ENCODE data around the gene MYLK2. TPM values are rescaled to one million over a fixed set of nuclear protein-coding genes. Genes with fewer than 3 reads are reported as not detected.

MYLK2 gene
- polyA plus RNA-seq, 4 donors, result 0.27 to 0.30 (median 0.28) TPM; not detected in 1

DNA sequence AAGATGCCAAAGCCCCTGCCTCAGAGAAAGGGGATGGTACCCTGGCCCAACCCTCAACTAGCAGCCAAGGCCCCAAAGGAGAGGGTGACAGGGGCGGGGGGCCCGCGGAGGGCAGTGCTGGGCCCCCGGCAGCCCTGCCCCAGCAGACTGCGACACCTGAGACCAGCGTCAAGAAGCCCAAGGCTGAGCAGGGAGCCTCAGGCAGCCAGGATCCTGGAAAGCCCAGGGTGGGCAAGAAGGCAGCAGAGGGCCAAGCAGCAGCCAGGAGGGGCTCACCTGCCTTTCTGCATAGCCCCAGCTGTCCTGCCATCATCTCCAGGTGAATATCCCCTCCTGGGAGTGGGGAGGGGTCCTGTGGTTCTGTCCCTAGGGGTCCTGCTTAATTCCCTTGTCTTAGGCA lies 1.1 kb downstream of the MYLK2 start:
- no peak overlapping the region for H3K4me3 ChIP-seq (ENCODE audit: low read depth in 1 of 3, low read length in 3 of 3)
- no peak for FAIRE-seq
- WGBS, 3 donors, result 61 to 85% (median 80%) methylated on average over 4 to 6 of the region's 6 CpGs
- H3K27me3 ChIP-seq (ENCODE audit: control insufficient read depth in 3 of 3, insufficient read depth in 3 of 3, low read length in 3 of 3), result peaks cover 0 to 3% (median 0%) of the 10 kb centered on the region in 3 donors
- H3K9me3 ChIP-seq (ENCODE audit: control insufficient read depth in 2 of 2, insufficient read depth in 1 of 2, low read depth in 1 of 2, low read length in 1 of 2), result no peaks in the 10 kb centered on the region
- H3K27ac ChIP-seq (ENCODE audit: low read depth in 1 of 3, low read length in 2 of 3), result no peak overlapping the region
- DNase-seq, result no peak
- no peaks in the 10 kb centered on the region for H3K36me3 ChIP-seq (ENCODE audit: control insufficient read depth in 3 of 3, insufficient read depth in 2 of 3, low read depth in 1 of 3, low read length in 3 of 3)
- H3K4me1 ChIP-seq (ENCODE audit: control insufficient read depth in 3 of 3, insufficient read depth in 2 of 3, low read depth in 1 of 3, low read length in 2 of 3), result peaks cover 0 to 3% (median 0%) of the 10 kb centered on the region in 3 donors

DNA sequence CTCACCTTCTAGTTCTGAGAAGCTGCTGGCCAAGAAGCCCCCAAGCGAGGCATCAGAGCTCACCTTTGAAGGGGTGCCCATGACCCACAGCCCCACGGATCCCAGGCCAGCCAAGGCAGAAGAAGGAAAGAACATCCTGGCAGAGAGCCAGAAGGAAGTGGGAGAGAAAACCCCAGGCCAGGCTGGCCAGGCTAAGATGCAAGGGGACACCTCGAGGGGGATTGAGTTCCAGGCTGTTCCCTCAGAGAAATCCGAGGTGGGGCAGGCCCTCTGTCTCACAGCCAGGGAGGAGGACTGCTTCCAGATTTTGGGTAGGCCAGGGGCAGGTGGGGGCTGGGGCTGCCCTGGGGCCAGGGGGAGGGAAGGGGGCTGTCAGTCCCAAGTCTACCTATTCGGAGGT lies 2.3 kb downstream of the MYLK2 start:
- Histone ChIP-seq H3K9me3 (ENCODE audit: control insufficient read depth in 2 of 2, insufficient read depth in 1 of 2, low read depth in 1 of 2, low read length in 1 of 2) (no peaks in the 10 kb centered on the region), H3K4me3 (ENCODE audit: low read depth in 1 of 3, low read length in 3 of 3) (no peak overlapping the region), H3K36me3 (ENCODE audit: control insufficient read depth in 3 of 3, insufficient read depth in 2 of 3, low read depth in 1 of 3, low read length in 3 of 3) (no peaks in the 10 kb centered on the region), H3K27ac (ENCODE audit: low read depth in 1 of 3, low read length in 2 of 3) (no peak overlapping the region), H3K27me3 (ENCODE audit: control insufficient read depth in 3 of 3, insufficient read depth in 3 of 3, low read length in 3 of 3) (peaks cover 0 to 3% (median 0%) of the 10 kb centered on the region in 3 donors), H3K4me1 (ENCODE audit: control insufficient read depth in 3 of 3, insufficient read depth in 2 of 3, low read depth in 1 of 3, low read length in 2 of 3) (peaks cover 0 to 3% (median 0%) of the 10 kb centered on the region in 3 donors)
- DNase-seq (no peak), FAIRE-seq (no peak)
- 38 to 64% (median 53%) methylated on average over 5 of the region's 5 CpGs for whole genome bisulfite sequencing, 3 donors

DNA sequence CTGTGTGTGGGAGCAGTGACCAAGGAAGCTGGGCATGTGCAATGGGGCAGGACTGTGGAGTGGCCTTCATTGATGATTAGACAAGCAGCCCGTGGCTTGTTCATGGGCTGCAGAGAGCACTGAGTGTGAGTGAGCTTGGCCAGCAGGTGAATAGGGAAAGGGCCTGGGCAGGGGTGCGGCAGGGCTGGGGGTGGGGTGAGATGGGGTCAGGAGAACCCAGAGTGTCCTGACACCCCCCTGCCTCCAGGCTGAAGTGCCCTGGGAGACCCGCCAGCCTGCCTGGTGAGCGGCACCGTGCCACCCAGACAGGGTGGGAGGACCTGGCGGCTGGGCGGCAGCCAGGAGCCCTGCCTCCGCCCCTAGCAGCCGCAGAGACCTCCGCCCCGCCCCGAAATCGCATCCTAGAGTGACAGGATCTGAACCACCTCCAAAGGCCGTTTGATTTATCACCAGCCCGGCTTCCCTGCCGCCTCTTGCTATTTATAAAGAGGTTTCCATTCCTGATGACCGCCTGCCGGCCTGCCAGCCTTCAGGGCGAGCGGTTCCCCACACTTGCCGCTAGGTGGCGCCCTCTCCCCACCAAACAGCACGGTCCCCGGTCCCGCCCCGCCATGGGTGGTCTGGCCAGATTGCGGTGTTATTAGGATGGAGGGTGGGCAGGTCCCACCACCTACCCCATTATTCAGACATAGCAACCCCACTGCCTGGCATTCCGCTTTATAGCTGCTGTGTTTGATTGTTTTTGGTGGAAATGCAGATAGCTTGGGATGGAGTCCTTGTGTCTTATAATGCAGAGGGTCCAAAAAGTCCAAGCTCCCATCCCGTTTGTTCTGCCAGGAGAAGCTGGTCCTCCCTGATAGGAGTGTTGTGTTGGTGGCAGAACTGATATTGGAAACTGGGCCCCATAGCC lies 3.5 kb downstream of the MYLK2 start:
- DNase-seq, result peak; percentile 50 to 73
- Histone ChIP-seq H3K9me3 (ENCODE audit: control insufficient read depth in 2 of 2, insufficient read depth in 1 of 2, low read depth in 1 of 2, low read length in 1 of 2) (no peaks in the 10 kb centered on the region), H3K27me3 (ENCODE audit: control insufficient read depth in 3 of 3, insufficient read depth in 3 of 3, low read length in 3 of 3) (peaks cover 0 to 3% (median 0%) of the 10 kb centered on the region in 3 donors), H3K4me1 (ENCODE audit: control insufficient read depth in 3 of 3, insufficient read depth in 2 of 3, low read depth in 1 of 3, low read length in 2 of 3) (peaks cover 0 to 3% (median 0%) of the 10 kb centered on the region in 3 donors), H3K27ac (ENCODE audit: low read depth in 1 of 3, low read length in 2 of 3) (no peak overlapping the region), H3K36me3 (ENCODE audit: control insufficient read depth in 3 of 3, insufficient read depth in 2 of 3, low read depth in 1 of 3, low read length in 3 of 3) (no peaks in the 10 kb centered on the region), H3K4me3 (ENCODE audit: low read depth in 1 of 3, low read length in 3 of 3) (no peak overlapping the region)
- 2 to 6% (median 5%) methylated on average over 24 to 29 of the region's 29 CpGs for WGBS, 3 donors
- FAIRE-seq, result no peak

DNA sequence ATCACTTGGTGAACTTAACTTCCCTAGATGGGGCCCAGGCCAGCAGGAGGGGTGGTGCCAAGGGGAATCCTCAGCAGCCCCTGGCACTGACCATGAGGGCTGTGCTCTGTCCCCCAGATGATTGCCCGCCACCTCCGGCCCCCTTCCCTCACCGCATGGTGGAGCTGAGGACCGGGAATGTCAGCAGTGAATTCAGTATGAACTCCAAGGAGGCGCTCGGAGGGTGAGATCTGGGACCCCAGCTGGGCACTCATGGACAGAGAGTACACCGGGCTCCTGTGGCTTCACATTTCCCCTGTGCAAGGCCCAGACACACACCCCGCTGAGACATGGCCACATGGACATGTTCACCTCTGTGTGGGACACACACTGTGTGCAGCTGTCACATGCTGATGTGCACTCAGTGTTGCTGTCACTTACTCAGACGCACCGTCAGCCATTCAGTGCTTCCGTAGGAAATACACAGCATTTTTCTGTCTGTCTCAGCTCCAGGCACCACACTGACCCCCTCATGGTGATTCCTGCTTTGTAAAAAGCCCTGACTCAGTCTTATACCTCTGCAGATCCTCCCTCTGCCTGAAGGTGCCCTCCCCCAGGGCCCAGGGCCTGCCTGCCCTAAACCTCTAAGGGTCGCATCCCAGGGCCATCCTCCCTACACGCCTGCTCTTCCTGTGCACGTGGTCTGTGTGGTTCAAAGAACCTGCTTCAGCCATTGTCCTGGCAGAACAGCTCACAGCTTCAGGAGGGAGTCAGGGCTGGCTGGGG lies 4.4 kb downstream of the MYLK2 start:
- no peak for DNase-seq
- WGBS, 3 donors, result 72 to 79% (median 72%) methylated on average over 14 of the region's 14 CpGs
- no peaks in the 10 kb centered on the region for H3K9me3 ChIP-seq (ENCODE audit: control insufficient read depth in 2 of 2, insufficient read depth in 1 of 2, low read depth in 1 of 2, low read length in 1 of 2)
- H3K4me1 ChIP-seq (ENCODE audit: control insufficient read depth in 3 of 3, insufficient read depth in 2 of 3, low read depth in 1 of 3, low read length in 2 of 3), result peaks cover 0 to 3% (median 0%) of the 10 kb centered on the region in 3 donors
- no peak overlapping the region for H3K27ac ChIP-seq (ENCODE audit: low read depth in 1 of 3, low read length in 2 of 3)
- H3K27me3 ChIP-seq (ENCODE audit: control insufficient read depth in 3 of 3, insufficient read depth in 3 of 3, low read length in 3 of 3), result peaks cover 0 to 3% (median 0%) of the 10 kb centered on the region in 3 donors
- H3K4me3 ChIP-seq (ENCODE audit: low read depth in 1 of 3, low read length in 3 of 3), result no peak overlapping the region
- FAIRE-seq, result no peak
- H3K36me3 ChIP-seq (ENCODE audit: control insufficient read depth in 3 of 3, insufficient read depth in 2 of 3, low read depth in 1 of 3, low read length in 3 of 3), result no peaks in the 10 kb centered on the region

DNA sequence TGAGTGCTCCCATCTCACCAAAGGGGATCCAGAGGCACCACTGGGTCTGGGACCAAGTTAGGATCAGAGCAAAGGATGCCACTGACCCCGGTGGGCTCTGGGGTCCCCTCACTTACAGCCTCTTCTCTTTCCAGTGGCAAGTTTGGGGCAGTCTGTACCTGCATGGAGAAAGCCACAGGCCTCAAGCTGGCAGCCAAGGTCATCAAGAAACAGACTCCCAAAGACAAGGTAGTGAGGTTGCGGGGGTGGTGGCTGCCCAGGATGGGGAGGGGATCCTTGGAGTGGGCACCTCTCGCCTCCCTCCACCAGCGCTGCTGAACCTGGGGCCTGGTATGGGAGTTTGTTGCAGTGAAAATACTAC lies 4.9 kb downstream of the MYLK2 start:
- Histone ChIP-seq H3K36me3 (ENCODE audit: control insufficient read depth in 3 of 3, insufficient read depth in 2 of 3, low read depth in 1 of 3, low read length in 3 of 3) (no peaks in the 10 kb centered on the region), H3K4me3 (ENCODE audit: low read depth in 1 of 3, low read length in 3 of 3) (no peak overlapping the region), H3K9me3 (ENCODE audit: control insufficient read depth in 2 of 2, insufficient read depth in 1 of 2, low read depth in 1 of 2, low read length in 1 of 2) (no peaks in the 10 kb centered on the region), H3K27me3 (ENCODE audit: control insufficient read depth in 3 of 3, insufficient read depth in 3 of 3, low read length in 3 of 3) (peaks cover 0 to 3% (median 0%) of the 10 kb centered on the region in 3 donors), H3K27ac (ENCODE audit: low read depth in 1 of 3, low read length in 2 of 3) (no peak overlapping the region), H3K4me1 (ENCODE audit: control insufficient read depth in 3 of 3, insufficient read depth in 2 of 3, low read depth in 1 of 3, low read length in 2 of 3) (peaks cover 0 to 3% (median 0%) of the 10 kb centered on the region in 3 donors)
- 85 to 90% (median 86%) methylated on average over 4 of the region's 4 CpGs for WGBS, 3 donors
- FAIRE-seq (no peak), DNase-seq (no peak)

DNA sequence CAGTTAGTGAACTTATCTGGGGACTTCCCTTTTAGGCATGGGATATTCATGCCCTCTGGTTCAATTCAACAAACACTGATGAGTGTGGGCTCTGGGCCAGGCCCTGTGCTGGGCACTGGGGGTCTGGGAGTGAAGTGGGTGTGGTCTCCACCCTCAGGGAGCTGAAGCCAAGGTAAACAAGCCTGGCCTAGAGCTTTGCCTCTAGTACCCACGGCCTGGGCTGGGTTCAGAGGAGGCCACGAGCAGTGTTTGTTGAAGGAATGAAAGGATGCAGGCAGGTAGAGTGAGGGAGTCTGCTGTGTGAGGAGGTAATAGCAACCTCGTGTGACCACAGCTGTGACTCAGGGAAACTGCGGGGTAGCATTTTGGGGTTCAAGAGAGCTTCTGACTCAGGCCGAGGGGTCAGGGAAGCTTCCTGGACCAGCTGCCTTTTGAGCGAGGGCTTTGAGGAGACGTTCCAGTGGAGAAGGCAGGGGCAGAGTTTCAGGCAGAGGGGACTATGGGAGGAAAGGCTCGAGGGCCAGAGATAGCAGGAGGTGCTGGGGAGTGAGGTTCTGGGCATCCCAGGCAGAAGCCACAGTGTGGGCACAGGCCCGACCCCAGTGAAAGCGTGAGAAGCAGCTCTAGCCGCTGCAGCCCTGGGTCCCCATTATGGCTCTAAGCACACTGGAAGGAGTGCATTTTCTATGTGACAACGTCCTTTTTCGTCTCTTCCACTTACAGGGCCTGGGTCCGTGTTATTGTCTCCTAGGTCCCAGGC lies 5.6 kb downstream of the MYLK2 start:
- Histone ChIP-seq H3K9me3 (ENCODE audit: control insufficient read depth in 2 of 2, insufficient read depth in 1 of 2, low read depth in 1 of 2, low read length in 1 of 2) (no peaks in the 10 kb centered on the region), H3K4me3 (ENCODE audit: low read depth in 1 of 3, low read length in 3 of 3) (no peak overlapping the region), H3K36me3 (ENCODE audit: control insufficient read depth in 3 of 3, insufficient read depth in 2 of 3, low read depth in 1 of 3, low read length in 3 of 3) (no peaks in the 10 kb centered on the region), H3K27ac (ENCODE audit: low read depth in 1 of 3, low read length in 2 of 3) (no peak overlapping the region), H3K27me3 (ENCODE audit: control insufficient read depth in 3 of 3, insufficient read depth in 3 of 3, low read length in 3 of 3) (peaks cover 0 to 3% (median 0%) of the 10 kb centered on the region in 3 donors), H3K4me1 (ENCODE audit: control insufficient read depth in 3 of 3, insufficient read depth in 2 of 3, low read depth in 1 of 3, low read length in 2 of 3) (peaks cover 0 to 3% (median 0%) of the 10 kb centered on the region in 3 donors)
- no peak for DNase-seq
- WGBS, 3 donors, result 71 to 76% (median 71%) methylated on average over 14 of the region's 14 CpGs
- no peak for FAIRE-seq

DNA sequence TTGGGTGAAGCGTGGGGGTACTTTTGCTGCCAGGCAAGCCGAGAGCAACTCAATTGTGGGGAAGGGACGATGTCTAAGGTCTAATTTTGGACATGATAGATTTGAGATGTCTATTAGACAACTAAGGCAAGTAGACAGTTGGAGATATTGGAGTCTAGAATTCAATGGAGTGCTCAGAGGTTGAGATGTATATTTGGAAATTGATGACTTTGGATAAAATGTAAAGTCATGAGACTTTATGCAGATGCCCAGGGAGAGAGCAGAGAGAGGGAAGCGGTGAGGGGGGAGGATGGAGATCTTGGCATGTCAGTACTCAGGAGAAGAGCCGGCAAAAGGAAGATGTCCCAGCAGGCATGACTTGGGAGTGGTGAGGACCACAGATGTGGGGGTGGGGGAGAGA lies 6.9 kb downstream of the MYLK2 start:
- Histone ChIP-seq H3K27me3 (ENCODE audit: control insufficient read depth in 3 of 3, insufficient read depth in 3 of 3, low read length in 3 of 3) (peaks cover 0 to 3% (median 0%) of the 10 kb centered on the region in 3 donors), H3K27ac (ENCODE audit: low read depth in 1 of 3, low read length in 2 of 3) (no peak overlapping the region), H3K4me1 (ENCODE audit: control insufficient read depth in 3 of 3, insufficient read depth in 2 of 3, low read depth in 1 of 3, low read length in 2 of 3) (peaks cover 0 to 3% (median 0%) of the 10 kb centered on the region in 3 donors), H3K4me3 (ENCODE audit: low read depth in 1 of 3, low read length in 3 of 3) (no peak overlapping the region), H3K9me3 (ENCODE audit: control insufficient read depth in 2 of 2, insufficient read depth in 1 of 2, low read depth in 1 of 2, low read length in 1 of 2) (no peaks in the 10 kb centered on the region), H3K36me3 (ENCODE audit: control insufficient read depth in 3 of 3, insufficient read depth in 2 of 3, low read depth in 1 of 3, low read length in 3 of 3) (no peaks in the 10 kb centered on the region)
- FAIRE-seq, result no peak
- WGBS, 3 donors, result 77 to 90% (median 84%) methylated on average over 5 of the region's 5 CpGs
- no peak for DNase-seq

DNA sequence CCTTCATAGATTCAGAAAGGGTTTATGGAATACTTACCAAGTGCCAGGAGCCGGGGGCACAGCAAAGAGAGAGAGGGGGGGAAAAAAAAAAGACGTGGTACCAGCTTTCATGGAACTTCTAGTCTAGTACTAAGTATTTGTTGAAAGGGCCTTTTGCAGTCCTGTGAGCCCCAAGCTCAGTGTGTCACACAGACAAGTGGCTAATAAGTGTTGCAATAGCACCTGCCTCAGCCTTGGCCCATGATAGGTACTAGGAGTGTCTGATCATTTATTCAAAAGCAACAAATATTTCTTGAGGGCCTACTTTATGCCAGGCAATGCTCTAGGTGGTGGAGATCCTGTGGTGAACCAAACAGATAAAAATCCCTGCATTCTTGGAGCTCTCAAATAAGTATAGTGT lies 7.9 kb downstream of the MYLK2 start:
- H3K4me3 ChIP-seq (ENCODE audit: low read depth in 1 of 3, low read length in 3 of 3), result no peak overlapping the region
- FAIRE-seq (no peak), DNase-seq (no peak)
- H3K9me3 ChIP-seq (ENCODE audit: control insufficient read depth in 2 of 2, insufficient read depth in 1 of 2, low read depth in 1 of 2, low read length in 1 of 2), result no peaks in the 10 kb centered on the region
- peaks cover 0 to 3% (median 0%) of the 10 kb centered on the region in 3 donors for H3K27me3 ChIP-seq (ENCODE audit: control insufficient read depth in 3 of 3, insufficient read depth in 3 of 3, low read length in 3 of 3)
- H3K4me1 ChIP-seq (ENCODE audit: control insufficient read depth in 3 of 3, insufficient read depth in 2 of 3, low read depth in 1 of 3, low read length in 2 of 3), result peaks cover 0 to 3% (median 0%) of the 10 kb centered on the region in 3 donors
- H3K27ac ChIP-seq (ENCODE audit: low read depth in 1 of 3, low read length in 2 of 3), result no peak overlapping the region
- WGBS, 3 donors, result 40 to 81% (median 62%) methylated on average over 2 of the region's 2 CpGs
- H3K36me3 ChIP-seq (ENCODE audit: control insufficient read depth in 3 of 3, insufficient read depth in 2 of 3, low read depth in 1 of 3, low read length in 3 of 3), result no peaks in the 10 kb centered on the region
